ENCODE data around the gene OLFML1. TPM values are rescaled to one million over a fixed set of nuclear protein-coding genes. Genes with fewer than 3 reads are reported as not detected.

Gene OLFML1
- total and polyA plus RNA-seq, 2 of the 13 experiments (the other 11 are each of a cell fraction or from before 2014, with no cell fraction given), result 0.89 to 0.90 TPM

DNA sequence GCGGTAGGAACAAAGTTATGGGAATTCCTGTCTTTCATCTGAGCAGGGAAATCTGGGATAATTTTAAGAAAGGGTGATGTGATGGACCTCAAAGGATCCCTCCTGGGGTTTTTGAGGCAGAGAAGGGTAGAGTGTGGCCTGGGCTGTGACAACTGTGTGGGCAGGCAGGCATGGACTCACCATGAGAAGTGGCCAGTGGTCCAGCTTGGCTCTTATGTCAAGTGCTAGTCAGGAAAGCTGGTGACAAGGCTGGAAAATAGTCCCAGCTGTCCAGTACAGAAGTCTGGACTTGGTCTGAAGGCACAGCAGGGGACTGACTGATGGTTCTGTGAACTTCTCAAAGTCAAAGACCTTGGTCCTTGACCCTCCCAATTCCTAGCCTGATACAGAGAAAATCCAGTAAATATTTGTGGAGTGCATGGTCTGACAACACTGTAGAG lies 30.2 kb downstream of the OLFML1 start (continued):
- TF ChIP-seq GATAD2A (CRISPR knock-in tag; IDR thresholded peaks at IDR 0.05) (peak; percentile 27; the same call in 1 of the 2 replicates), NR2F1 (CRISPR knock-in tag; IDR thresholded peaks at IDR 0.05) (peak in 1 of 2 experiments; percentile 8; a peak in 1 of 4 replicates), SOX6 (IDR thresholded peaks at IDR 0.05) (no peak), SOX6 (CRISPR knock-in tag; IDR thresholded peaks at IDR 0.05) (peak; percentile 28; the same call in 1 of the 2 replicates), ZFP36 (IDR thresholded peaks at IDR 0.05; ENCODE audit: borderline replicate concordance, low read depth, low read length, partially characterized antibody) (no peak), XBP1 (CRISPR knock-in tag; IDR thresholded peaks at IDR 0.05) (no peak), RARA (CRISPR knock-in tag; IDR thresholded peaks at IDR 0.05) (0 out of 2 replicates have a peak, but pooled peaks have one; percentile 26), HDAC2 (CRISPR knock-in tag; IDR thresholded peaks at IDR 0.05) (0 out of 2 replicates have a peak, but pooled peaks have one; percentile 37), MTF1 (CRISPR knock-in tag; IDR thresholded peaks at IDR 0.05) (no peak)
- TF ChIP-seq, protein P1, sequence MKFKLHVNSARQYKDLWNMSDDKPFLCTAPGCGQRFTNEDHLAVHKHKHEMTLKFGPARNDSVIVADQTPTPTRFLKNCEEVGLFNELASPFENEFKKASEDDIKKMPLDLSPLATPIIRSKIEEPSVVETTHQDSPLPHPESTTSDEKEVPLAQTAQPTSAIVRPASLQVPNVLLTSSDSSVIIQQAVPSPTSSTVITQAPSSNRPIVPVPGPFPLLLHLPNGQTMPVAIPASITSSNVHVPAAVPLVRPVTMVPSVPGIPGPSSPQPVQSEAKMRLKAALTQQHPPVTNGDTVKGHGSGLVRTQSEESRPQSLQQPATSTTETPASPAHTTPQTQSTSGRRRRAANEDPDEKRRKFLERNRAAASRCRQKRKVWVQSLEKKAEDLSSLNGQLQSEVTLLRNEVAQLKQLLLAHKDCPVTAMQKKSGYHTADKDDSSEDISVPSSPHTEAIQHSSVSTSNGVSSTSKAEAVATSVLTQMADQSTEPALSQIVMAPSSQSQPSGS (CRISPR knock-in tag; IDR thresholded peaks at IDR 0.05), result no peak
- TF ChIP-seq, protein P2, sequence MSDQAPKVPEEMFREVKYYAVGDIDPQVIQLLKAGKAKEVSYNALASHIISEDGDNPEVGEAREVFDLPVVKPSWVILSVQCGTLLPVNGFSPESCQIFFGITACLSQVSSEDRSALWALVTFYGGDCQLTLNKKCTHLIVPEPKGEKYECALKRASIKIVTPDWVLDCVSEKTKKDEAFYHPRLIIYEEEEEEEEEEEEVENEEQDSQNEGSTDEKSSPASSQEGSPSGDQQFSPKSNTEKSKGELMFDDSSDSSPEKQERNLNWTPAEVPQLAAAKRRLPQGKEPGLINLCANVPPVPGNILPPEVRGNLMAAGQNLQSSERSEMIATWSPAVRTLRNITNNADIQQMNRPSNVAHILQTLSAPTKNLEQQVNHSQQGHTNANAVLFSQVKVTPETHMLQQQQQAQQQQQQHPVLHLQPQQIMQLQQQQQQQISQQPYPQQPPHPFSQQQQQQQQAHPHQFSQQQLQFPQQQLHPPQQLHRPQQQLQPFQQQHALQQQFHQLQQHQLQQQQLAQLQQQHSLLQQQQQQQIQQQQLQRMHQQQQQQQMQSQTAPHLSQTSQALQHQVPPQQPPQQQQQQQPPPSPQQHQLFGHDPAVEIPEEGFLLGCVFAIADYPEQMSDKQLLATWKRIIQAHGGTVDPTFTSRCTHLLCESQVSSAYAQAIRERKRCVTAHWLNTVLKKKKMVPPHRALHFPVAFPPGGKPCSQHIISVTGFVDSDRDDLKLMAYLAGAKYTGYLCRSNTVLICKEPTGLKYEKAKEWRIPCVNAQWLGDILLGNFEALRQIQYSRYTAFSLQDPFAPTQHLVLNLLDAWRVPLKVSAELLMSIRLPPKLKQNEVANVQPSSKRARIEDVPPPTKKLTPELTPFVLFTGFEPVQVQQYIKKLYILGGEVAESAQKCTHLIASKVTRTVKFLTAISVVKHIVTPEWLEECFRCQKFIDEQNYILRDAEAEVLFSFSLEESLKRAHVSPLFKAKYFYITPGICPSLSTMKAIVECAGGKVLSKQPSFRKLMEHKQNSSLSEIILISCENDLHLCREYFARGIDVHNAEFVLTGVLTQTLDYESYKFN (CRISPR knock-in tag; conservative IDR thresholded peaks at IDR 0.05), result peak; percentile 68

Data from HepG2 (cell line).